ENCODE results near the gene ADNP.

Gene ADNP

DNA sequence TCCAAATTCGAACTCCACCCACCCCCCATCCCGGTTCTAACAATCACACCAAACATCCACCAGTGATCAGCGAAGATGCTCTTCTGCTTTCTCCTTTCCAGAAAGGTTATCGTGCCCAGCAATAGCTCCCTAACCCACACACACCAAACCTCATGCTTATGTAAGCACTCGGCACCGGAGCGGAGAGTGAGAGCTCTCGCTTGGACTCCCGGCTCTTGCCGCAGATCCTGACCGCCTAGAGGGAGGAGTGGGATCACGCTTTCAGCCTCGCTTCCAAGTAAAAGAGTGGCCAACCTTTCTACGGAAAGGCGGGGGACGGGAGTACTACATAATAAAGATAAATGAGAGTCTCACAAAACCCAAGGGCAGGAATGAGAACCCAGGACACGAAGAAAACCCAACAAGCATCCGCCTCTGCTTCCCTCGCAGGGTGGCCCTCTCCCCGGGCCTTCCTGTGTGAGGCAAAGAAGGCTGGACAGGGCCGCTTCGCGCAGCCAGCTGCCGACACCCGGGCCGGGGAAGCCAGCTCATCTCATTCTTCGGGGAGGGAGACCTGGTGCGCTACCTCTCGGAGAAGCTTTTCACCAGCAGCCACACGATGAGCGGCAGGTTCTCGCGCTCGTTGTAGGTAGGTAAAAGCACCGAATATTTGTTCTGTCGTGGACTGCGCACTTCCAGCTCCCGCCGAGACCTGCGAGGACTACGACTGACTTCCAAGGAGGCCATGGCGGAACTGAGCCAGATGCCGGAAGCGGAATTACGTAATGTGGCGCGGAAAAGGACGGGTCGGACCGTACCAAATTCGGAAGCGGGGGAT lies 26.8 kb upstream of the ADNP start, which contains the start of gene DPM1:
TSS of gene DPM1 (minus strand) at position 735 of the 817 bp plus-strand sequence. CDS start at position 726, 9 bp downstream.
- peak; percentile 97 for TF ChIP-seq POLR2A (IDR thresholded peaks at IDR 0.05; ENCODE audit: low read depth, low read length)
- no peak for FAIRE-seq
- peak; percentile 41 for DNase-seq (ENCODE audit: insufficient read length, low spot score)

DNA sequence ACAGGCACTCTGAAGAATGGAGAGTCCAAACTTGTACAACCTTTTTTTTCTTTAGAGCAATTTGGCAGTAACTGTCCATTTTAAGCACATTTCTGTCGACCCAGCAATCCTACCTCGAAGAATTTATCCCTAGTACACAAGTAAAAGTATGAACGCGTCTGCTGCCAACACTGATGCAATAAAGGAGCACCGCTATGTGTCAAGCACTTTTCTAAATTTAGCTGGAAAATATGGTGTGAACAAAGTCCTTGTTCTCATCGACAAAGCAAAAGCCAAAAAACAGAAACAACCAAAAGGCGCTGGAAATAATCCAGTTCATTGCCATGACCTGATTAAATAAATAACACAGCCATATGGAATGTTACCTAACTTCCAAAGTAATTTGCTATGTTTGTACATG lies 26.0 kb upstream of the ADNP start:
- DNase-seq (ENCODE audit: insufficient read length, low spot score): no peak
- TF ChIP-seq POLR2A (IDR thresholded peaks at IDR 0.05; ENCODE audit: low read depth, low read length): no peak
- FAIRE-seq: no peak

DNA sequence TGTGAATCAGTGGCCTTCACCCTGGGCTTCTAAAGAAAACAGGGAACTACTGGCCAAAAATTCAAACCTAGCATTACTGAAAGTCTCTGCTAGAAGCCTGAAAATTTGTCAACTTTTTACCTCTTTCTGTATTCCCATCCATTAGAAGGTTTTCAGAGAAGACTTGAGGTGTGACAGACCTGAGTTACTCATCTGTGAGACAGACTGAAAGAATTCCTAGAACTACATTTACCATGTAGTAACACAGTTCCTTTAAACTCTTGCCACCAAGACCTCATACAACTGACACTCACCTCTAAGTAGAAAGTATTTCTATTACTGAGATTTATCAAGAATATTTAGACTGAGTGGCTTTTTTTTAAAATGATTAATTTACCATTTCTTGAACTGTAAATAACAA lies 22.6 kb upstream of the ADNP start:
- no peak for TF ChIP-seq POLR2A (IDR thresholded peaks at IDR 0.05; ENCODE audit: low read depth, low read length)
- FAIRE-seq: no peak

DNA sequence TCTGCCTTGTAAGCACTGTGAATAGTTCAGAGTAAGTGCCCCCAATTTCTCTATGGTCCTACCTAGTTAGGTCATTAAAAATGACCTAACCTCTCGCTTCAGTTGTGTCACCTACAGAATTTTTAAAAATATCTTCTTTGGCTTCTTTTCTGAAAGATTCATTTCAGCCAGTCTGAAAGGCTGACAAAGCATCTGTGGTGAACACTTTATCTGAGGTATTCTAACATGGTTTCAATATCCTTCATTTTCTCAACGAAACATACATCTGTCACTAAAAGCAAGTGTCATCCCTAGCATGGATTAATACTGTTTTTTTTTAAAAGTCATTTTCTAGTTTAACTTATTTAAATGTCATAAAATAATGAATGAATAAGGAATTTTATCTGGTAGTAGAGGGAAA lies 22.0 kb upstream of the ADNP start:
- no peak for TF ChIP-seq POLR2A (IDR thresholded peaks at IDR 0.05; ENCODE audit: low read depth, low read length)
- FAIRE-seq: no peak

More for the DNA sequence above, 22.6 kb upstream of the ADNP start:
- no peak for DNase-seq (ENCODE audit: insufficient read length, low spot score)

DNA sequence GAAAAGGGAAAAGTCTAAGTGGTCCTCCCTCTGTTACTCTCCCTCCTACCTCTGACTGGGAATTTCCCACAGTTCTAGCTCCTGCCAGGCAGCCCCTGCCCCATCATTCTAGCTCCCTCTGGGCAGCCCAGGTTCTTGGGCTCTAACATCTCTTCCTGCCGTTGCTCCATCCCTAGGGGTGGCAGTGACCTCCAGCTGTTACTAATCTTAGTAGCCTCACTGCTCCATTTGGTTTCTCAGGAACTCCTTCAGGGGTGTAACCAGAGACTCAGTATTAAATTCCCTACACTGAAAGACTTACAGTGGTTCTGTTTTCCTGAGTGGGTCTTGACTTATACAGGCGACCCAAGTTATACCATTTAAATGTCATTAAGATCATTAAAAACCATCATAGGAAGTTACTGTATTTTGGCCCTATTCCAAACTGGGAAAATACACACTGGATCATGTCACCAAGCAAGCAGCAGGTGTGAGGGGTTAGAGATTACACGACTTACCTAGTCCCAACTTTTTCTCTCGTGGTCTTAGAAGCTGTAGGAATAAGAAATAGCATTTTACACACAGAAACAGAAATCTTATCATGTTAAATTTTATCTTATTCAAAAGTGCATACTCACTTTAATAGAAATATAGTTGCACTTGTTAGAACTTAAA lies 17.0 kb upstream of the ADNP start:
- FAIRE-seq (no peak), DNase-seq (ENCODE audit: insufficient read length, low spot score) (no peak)
- TF ChIP-seq POLR2A (IDR thresholded peaks at IDR 0.05; ENCODE audit: low read depth, low read length): no peak

More for the DNA sequence above, 22.0 kb upstream of the ADNP start:
- DNase-seq (ENCODE audit: insufficient read length, low spot score): no peak

DNA sequence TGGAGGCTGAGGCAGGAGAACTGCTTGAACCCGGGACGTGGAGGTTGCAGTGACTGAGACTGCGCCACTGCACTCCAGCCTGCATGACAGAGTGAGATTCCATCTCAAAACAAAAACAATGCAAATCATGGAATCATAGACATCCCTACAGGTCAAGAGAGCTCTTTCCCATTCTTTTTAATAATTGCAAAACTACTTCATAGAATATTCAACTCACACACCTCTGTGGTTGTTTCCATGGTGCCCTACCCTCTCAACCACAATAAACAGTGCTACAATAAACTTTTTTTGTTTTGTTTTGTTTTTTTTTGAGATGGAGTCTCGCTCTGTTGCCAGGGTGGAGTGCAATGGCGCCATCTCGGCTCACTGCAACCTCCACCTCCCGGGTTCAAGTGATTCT lies 11.8 kb upstream of the ADNP start:
- no peak for TF ChIP-seq POLR2A (IDR thresholded peaks at IDR 0.05; ENCODE audit: low read depth, low read length)
- DNase-seq (ENCODE audit: insufficient read length, low spot score): no peak
- no peak for FAIRE-seq

DNA sequence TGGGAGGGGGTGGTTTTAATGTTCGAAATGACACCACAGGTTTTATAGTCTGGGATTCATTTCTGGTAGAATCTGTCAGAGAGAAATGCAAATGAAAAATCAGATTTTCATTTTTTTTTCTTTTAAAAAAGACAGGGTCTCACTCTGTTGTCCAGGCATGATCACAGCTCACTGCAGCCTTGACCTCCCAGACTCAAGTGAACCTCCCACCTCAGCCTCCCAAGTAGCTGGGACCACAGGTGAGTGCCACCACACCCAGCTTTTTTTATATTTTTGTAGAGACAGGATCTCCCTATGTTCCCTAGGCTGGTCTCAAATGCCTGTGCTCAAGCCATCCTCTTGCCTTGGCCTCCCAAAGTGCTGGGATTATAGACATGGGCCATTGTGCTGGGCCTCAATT lies 2.4 kb upstream of the ADNP start:
- no peak for DNase-seq (ENCODE audit: insufficient read length, low spot score)
- no peak for TF ChIP-seq POLR2A (IDR thresholded peaks at IDR 0.05; ENCODE audit: low read depth, low read length)
- no peak for FAIRE-seq

DNA sequence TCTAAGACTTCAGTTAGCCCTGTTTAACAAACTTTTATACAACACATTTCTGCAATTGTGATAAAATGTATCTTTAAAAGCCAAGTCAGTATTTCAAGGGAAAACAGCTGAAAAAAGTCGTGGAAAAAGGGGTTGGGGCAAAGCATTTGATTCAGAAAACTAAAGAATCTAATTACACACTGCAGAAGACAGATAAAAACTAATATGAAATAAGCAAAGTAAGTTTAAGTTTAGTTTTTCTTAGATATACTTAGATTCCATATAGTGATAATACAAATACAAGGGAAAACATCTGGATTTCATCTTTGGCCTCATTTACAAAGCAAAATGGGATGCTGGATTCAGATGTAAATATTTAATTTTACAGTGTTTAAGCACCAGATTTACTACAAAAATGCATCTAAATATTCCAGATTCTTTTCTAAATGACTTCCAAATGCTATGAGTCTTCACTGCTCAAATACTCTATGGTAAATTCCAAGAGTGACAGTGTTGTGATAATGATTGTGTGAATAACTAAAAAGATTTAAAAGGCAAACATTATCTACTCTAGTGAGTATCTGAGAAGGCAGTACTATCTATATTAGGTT lies 1.5 kb upstream of the ADNP start:
- no peak for FAIRE-seq
- TF ChIP-seq POLR2A (IDR thresholded peaks at IDR 0.05; ENCODE audit: low read depth, low read length): no peak
- no peak for DNase-seq (ENCODE audit: insufficient read length, low spot score)

DNA sequence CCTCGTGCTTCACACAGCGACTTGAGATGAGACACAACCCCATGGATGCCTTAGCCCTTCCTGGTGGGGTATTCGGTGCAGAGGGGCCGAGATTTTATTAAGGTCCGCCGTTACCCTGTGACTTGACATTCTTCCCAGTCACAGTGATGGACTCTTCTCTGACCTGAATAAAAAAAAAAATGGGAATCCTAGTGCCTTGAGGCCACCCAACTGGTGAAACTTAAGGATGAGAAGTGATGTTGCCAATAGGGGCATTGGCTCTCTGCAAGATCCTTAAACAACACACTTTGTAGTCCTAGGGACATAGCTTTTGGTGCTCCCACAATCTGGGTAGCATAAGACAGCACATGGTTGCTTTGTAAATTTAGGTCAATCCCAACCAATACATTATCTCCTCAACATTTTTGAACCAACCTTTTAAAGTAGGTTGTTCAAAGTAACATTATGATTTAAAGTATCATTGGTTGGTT lies 814 bp upstream of the ADNP start:
- no peak for DNase-seq (ENCODE audit: insufficient read length, low spot score)
- TF ChIP-seq POLR2A (IDR thresholded peaks at IDR 0.05; ENCODE audit: low read depth, low read length): no peak
- FAIRE-seq: no peak

DNA sequence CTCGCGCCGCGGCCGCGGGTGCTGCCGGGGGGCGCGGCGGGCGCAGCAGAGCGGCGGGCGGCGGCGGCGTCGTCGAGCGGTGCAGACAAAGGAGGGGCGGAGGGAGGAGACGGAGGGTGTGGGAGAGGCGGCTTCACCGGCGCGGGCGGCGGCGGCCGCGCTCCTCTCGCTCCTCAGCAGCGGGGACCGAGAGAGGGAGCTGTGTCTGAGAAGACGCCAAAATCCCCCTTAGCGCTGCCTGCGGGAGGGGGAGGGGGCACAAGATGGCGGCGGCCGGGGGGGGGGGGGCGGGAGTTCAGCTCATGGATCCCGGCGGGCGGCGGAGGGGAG lies 296 bp downstream of the ADNP start:
- FAIRE-seq: no peak
- TF ChIP-seq POLR2A (IDR thresholded peaks at IDR 0.05; ENCODE audit: low read depth, low read length): 0 out of 2 replicates have a peak, but pooled peaks have one; percentile 18
- DNase-seq (ENCODE audit: insufficient read length, low spot score): no peak

DNA sequence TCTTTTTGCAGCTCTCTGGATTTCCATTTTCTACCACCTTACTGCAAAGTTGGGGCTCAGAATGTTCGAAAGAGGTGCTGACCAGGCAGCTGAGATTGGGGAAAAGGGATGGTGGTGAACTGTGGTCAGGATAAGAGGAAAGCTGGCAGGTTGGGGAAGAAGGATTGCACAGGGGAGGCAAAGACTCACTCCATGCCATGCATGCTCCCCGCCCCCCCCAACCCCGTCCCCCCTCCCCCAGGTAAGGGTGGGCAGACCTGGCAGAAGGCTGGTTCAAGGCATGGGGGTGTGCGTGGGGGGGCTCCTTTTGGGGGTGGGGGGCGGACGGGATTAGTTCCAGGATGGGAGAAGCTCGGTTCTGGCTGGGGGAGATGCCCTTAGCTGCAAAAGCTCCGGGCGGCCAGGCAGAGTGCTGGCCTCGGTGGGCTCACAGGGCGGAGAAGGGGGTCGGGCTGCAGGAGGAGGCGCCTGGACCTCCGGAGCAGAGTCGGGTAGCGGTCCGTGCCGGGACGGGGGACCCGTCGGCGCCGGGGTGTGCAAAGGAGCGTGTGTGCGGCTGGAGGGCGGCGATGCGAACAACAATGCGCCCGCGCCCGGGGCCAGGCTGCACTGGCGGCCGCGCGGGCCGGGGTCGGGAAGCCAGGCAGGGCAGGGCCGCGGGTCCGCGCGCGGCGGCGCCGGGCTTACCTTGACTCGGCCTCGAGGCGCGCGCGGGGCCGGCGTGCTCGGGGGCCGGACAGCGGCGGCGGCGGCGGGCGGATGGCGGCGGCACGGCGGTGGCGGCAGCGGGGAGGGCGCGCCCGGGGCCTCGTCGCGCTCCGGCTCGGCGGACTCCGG lies 880 bp downstream of the ADNP start:
- no peak for FAIRE-seq
- DNase-seq (ENCODE audit: insufficient read length, low spot score): no peak
- TF ChIP-seq POLR2A (IDR thresholded peaks at IDR 0.05; ENCODE audit: low read depth, low read length): no peak

DNA sequence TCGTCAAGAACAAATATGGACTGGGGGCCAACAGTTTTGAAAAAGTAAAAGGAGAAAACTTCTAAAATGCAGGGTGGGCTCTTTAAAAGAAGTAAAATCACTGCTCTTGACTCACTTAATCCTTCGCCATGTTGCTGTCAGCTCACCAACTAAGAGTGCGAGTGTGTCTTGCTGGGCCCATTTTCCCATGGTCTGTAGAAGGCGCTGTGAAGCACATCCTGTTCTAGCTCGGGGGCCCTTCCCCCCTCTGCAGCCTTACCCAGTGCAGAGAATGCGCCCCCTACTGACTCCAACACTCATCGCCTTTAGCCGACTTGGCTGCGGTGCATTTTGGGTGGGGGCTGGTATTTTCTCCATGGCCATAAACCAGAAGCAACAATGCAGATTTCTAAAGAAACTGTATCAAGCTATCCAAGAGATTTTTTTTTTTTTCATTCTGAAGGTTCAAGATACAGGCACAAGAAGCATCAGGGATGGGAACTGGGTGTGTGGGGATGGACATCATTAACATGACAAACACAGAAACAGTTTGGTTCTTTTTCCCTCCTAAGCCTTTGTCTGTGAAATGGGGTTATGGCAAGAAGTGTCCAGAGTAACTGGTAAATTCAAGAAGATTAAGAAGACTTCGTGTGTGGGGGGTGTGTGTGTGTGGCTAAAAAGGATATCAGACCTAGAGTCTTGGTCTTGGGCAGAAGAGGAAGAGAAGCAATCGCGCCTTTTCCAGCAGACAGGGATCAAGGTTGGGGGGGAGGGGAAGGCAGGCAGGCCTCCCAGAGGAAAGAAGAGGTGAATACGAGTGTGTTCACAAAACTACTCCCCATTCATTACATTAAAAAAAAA lies 1.7 kb downstream of the ADNP start:
- FAIRE-seq (peak; percentile 98), DNase-seq (ENCODE audit: insufficient read length, low spot score) (peak; percentile 76)
- TF ChIP-seq POLR2A (IDR thresholded peaks at IDR 0.05; ENCODE audit: low read depth, low read length): no peak

DNA sequence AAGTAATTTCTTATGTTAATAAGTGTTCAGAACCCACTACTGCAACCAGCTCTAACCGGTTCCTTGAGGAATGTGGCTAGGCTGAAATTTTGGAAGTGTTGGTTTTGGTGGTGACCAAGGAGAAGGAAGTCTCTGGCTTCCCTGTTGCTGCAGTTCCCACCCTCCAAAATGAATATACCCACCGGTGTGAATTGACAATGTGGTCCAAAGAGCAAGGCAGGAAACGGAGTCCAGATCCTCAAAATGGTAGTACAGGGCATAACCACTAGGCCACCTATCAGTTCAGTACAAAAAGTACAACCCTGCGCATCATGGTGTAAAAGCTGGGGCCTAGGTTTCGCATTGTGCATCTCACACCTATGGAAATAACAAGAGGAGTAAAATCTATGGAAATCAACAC lies 2.8 kb downstream of the ADNP start:
- DNase-seq (ENCODE audit: insufficient read length, low spot score) (no peak), FAIRE-seq (no peak)
- no peak for TF ChIP-seq POLR2A (IDR thresholded peaks at IDR 0.05; ENCODE audit: low read depth, low read length)
